IPS DF 19.7 (cell line): Measurements from ENCODE around the gene ARMC9.
"Not testable (repeated sequence)": the region's sequence is repeated elsewhere in the genome, so short reads cannot be mapped to it uniquely, and the experiment has no call there.

Source experiments
- DNase-seq: peaks from one replicate; pipeline ENCODE4 v3.0.0-alpha.2; 2013; ENCODE audit warnings: low read depth, low spot score

Gene ARMC9

DNA sequence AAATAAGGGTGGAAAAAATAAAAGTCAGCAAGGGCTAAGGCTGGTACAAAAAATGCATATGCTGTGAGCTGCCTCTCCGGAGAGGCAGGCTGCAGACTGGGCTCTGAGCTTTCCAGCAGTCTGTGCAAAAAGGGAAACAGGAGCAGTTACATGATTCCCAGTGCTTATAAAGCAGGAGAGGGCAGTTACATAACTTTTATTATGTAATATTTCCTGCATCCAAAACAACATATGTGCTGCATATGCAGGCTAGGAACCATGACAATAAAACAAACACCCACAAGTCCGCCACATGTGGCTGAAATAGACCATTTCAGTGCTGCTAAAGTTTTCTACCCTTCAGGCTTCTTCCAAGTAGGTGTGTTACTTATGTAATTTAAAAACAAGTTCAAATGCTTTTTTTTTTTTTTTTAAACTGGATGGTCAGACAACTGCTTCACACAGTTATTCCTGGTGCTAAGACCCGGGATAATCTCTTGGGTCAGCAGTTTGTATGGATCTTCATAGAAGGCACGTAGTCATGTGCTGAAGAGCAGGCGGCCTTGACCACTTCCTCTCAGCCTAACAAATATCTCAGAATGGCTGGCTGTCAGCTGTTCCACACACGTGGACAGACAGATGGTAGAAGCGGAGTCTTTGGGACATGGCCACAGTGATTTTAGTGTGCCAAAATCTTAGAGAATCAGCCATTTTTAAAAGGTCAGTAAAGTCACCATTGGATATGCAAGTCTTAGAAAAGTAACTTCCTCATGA, 43.5 kb downstream of the ARMC9 start:
- DNase-seq, result no peak

DNA sequence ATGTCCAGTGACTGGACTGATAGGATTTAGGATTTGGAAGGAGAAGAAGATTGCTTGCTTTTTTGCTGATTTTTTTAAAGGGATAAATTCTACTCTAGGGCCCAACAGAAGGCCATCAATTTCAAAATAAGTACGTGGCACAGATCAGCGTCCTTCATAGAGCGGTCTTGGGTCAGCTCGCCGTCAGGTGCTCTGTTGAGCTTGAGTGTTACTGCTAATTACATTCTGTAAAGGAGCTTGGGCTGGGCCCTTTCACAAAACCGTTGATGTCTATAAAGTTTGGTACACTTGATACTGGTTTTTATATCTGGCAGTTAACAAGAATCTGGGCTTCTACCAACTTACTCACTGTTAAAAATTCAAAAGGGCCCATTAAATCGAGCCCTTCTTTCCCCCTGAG, 45.4 kb downstream of the ARMC9 start:
- DNase-seq, result no peak

DNA sequence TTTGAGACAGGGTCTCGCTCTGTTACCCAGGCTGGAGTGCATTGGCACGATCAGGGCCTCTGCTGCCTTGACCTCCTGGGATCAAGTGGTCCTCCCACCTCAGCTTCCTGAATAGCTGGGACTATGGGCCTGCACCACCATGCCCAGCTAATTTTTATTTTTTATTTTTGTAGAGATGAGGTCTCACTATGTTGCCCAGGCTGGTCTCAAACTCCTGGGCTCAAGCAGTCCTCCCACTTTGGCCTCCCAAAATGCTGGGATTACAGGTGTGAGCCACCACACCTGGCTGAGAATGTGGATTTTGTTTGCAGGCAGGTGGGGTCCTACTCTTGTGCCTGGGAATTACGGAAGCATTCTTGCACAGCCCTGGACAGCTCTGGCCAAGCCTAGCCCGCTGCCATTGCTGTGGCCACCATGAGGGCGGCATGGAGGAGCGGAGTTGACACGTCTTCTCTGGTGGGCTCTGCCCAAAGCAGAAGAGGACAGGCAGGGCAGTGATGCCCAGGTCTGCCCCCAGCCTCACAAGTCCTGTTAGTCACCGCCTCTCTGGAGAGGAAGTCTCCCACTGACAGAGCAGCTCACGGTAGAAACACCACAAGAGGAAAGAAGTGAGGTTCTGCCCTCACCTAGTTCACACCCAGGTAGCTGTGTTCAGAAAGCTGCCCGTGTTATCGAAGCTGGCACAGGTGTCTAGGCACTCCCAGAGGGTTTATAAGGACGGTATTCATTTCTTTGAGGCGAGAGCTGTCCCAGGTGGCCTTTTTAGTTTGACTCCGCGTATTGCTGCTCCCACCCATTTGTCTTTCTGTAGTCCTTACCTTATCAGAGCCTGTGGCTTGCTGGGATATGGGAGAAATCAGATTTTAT, 46.2 kb downstream of the ARMC9 start:
- no peak for DNase-seq

DNA sequence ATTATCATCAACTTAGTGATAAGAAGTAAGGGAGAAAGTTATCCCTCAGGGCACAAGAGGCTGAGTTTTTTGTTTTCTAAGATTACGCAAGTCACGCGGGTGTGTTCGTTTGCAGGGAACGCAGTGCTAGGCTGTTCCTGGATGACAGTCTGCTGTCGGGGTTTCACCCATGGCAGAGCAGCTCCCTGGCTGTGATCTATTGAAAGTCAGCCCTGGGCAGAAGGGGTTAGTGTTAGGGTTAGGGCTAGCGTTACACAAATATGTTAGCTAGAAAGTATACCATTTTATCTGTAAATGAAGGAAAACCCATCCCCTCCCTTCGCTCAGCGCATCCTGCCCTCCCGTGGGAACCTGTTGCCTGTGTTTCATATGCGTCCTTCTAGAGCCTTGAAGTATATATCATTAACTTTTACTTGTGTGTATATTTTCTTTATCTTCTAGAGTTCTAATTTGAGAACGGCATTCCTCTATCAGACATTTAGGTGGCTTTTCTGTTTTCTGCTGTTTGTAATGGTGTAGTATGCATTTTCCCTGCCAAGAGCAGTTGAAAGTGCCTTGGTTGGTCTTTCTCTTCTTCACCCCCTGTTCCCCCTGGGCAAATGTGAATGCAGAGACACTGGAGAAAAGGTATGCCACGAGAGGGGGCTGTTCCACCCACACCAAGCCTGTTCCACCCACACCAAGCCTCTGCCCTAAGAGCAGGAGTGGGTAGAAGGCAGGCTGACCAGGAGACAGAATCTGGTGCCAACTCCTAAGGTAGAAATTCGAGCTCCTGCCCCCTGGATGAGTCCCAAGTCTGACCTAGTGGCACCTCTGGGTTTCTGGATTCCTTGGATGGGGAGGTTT, 47.0 kb downstream of the ARMC9 start:
- DNase-seq, result no peak

DNA sequence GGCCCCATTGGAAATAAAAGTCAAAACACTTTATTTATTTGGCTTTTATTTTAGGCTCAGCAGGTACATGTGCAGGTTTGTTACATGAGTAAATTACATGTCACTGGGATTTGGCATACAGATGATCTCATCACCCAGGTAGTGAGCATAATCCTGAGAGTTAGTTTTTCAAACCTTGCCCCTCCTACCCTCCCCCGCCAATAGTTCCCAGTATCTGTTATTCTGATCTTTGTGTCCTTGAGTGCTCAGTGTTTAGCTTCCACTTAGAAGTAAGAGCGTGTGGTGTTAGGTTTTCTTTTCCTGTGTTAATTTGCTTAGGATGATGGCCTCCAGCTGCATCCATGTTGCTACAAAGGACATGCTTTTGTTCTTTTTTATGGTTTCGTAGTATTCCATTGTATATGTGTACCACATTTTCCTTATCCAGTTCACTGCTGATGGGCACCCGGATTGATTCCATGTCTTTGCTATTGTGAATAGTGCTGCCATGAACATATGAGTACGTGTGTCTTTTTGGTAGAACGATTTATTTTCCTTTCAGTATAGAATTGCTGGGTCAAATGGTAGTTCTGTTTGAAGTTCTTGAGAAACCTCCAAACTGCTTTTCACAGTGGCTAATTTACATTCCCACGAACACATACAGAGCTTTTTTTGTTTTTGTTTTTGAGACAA, 47.9 kb downstream of the ARMC9 start:
- no peak for DNase-seq

DNA sequence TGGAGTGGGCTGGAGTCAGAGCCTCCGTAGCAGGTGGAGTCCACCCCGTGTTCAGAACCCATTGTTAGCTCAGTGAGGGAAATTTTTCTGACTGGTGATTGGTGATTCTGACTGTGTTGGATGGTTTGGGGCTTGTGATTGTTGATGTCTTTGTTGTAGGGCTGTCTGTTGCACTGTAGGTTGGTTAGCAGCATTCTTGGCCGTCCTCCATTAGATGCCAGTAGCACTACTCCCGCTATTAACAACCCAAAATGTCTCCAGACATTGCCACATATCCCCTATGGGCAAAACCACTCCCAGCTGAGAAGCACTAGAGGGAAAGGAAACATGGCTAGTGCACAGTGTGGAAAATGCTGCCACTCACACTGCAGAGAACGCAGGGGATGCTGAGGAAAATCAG, 51.7 kb downstream of the ARMC9 start:
- DNase-seq, result no peak

DNA sequence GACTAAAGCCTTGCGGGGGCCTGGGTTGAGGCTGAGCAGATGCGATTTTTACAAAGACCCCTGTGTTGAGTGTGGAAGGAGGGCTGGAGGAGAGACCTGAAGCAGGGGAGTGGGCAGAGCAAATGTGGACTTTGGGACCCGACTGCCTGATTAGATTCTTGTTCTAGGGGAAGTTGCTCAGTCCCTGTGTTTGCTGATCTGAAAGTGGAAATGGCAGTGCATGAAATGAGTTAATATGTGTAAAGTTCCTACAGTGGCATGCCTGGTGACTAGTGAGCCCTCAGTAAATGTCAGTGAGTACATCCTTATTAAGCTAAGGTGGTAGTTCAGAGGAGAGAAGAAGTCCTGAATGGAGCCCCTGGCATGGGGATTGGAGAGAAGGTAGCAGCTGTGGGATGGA, 52.3 kb downstream of the ARMC9 start:
- DNase-seq, result no peak

DNA sequence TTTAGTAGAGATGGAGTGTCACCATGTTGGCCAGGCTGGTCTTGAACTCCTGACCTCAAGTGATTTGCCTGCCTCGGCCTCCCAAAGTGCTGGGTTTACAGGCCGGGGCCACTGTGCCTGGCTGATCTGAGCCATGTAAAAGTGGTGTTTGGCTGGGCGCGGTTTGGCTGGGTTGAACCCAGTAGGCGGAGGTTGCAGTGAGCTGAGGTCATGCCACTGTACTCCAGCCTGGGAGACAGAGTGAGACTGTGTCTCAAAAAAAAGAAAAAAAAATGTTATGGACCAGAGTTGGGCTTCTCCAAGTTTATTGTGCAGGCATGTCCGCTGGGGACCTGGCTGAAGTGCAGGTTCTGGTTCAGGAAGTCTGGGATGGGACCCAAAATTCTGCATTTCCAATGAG, 54.9 kb downstream of the ARMC9 start:
- DNase-seq, result not testable (repeated sequence)

DNA sequence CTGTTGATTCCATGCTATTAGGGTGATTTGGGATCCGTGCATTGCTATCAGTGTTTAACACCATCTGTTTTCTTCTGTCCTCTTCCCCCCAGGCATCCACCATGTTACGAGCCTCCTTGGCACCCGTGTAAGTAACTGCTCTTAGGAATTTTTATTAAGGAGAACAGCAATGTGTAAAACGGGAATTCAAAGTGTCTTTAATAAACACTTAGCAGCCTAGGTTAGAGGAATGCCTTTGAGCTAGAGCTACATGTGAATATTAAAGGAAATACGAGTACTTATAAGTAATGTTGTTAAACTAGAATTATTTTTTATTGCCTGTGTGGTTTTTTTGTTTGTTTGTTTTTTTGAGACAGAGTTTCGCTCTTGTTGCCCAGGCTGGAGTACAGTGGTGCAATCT, 58.1 kb downstream of the ARMC9 start:
- DNase-seq, result no peak

DNA sequence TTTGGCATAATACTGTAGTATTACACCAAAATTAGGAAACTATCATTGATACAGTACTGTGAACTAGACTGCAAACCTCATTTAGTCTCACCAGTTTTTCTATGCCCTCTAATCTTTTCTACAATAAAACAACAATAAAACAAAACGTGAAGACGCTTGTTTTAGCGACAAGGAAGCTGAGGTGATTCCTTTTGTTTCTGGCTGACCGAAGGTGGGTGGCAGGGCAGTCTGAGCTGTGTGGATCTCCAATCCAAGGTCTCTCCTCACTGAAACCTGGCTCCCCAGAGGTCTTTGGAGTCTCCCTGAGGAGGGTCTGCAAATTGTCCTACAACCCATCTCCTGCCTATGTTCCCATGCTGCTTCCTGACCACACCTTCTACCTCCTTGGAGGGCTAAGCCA, 59.3 kb downstream of the ARMC9 start:
- DNase-seq, result no peak

DNA sequence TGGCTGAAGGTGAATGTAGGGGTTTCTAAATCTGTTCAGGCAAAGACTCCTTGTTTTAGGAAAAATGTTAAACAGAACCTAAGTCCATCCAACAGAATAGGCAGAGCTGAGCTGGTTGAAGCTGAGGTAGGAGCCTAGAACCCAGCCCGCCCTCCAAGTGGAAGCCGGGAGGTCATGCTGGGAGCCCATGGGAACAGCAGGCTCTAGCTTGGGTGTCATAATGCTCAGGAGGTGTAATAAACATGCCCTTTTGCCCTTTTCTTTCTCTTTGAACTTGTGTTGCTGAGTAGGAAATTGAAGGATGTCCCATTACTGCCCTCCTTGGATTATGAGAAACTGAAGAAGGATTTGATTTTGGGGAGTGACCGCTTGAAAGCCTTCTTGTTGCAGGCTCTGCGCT, 60.3 kb downstream of the ARMC9 start:
- DNase-seq, result no peak

DNA sequence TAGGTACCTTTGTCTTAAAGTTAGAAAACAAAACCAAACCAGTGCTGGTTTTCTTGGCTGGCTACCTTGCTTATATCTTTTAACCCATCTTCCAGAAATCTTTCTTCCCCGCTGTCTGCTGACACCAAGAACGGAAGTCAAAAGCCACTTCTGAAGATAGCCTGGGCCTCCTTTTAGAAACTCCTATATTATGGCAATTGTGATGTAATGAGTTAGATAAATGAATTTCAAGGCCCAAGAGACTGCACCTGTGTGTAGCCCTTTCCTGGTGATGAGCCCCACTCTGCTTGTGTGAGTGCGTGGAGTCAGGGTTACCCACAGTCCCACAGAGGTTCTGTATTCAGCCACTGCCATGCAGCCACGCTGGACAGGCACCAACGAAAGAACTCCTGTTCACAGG, 60.7 kb downstream of the ARMC9 start:
- no peak for DNase-seq

DNA sequence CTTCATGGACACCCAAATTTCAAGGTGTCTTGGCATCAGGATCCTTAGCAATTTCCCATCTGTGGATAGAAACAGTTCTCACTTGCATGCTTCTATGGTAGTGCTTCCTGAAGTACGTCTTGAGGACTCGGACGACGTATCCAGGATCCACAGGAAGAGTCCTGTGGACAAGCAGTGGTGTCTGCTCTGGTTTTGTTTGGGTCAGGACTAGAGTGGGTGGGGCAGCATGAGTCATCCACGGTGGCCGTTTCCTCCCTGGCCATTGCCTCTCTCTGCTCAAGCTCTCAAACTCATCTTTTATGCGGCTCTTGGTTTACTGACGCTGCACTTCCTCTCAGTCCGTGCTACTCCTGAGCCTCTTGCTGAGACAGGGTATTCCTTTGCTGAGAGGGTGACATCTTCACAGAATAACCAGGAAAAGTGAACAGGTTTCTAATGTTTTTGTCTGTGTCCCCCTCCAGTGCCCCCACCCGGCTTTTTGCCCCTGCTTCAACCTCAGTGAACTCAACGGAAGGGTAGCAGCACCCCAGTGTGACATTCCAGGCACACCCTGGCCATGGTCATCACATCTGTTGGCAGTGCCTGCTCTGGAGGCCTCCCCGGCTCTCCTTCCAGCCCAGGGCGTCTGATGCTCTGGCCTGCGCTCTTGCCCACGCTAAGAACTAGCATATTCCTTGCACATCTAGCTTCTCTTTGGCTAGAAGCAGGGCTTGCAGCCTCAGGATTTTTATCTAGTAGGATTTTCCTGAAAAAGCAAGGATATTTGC, 62.2 kb downstream of the ARMC9 start:
- DNase-seq, result no peak

DNA sequence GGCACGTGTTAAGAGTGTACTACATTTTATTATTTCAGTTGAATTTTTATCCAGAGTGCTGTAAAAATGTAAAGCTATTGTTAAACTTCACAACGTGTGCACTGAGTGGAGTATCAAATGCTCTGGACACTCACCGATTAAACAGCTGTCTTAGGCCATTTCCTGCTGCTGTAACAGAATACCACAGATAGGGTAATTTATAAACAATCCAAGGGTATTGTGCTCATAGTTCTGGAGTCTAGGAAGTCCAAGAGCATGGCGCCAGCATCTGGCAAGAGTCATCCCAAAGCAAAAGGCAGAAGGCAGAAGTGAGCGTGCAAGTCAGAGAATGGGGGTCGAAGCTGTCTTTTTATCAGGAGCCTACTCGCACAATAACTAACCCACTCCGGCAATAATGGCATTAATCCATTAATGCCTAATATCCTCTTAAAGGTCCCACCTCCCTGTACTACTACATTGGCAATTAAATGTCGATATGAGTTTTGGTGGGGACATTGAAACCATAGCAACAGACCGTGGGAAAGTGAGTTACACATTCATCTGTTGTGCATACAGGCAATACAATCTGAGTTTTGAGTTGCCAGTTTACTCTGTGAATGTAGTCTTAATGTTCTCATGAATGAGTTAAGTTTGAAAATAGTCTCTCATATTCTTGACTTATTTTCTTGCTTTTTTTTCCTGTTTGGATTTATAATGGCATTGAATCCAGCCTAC, 64.8 kb downstream of the ARMC9 start:
- DNase-seq, result no peak

DNA sequence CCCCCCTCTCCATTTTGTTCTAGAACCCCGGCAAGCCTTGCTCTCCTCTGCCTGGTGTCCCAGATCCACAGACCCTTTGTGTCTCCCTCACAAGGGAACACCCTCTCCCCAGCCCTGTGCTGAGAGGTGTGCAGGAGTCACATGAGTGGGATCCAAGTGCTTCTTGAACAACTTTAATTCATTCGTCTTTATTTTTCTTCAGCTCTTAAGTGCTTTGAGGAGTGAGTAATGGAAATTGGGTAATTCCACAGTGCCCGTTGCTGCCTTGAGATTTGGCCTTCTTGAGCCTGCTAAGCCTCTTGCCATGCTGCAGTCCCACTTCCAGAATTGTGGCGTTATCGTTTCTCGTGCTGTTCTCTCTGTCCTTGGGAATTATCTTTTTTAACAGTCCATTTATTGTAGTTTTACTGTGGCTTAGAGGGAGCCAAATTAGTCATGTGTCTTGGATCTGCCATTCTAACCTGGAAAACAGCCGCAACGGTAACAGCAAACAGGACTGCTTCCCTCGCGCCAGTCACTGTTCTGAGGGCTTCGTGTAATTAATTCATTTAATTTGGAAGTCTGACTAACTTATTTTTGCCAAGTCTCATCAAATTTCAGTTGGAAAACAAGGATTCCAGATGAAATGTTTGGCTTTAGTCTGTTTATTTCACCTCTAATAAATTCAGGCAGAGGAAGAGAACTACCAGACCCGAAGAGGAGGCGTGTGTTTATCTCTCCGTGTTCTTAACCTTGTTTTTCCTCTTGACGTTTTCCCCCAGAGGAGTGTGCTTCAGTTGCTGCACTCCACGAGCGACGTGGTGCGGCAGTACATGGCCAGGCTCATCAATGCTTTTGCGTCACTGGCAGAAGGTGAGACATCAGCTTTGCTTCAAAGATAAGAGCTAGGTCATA, 72.0 kb downstream of the ARMC9 start:
- DNase-seq, result no peak

DNA sequence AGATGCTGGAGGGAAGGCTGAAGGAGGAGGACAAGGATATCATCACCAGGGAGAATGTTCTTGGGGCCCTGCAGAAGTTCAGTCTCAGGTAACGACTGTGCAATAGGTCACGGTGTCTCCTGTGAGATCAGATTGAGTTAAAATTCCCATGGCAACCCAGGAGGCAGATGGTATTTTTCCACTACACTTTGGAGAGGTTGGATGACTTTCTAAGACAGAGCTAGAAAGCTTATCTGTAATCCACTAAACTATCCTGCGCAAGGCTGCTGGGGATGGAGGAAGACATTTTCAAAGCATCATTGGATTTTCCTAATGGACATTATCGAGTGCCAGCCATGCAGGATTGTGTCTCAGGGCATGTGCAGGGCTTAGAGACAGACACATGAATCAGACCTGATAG, 74.6 kb downstream of the ARMC9 start:
- no peak for DNase-seq

DNA sequence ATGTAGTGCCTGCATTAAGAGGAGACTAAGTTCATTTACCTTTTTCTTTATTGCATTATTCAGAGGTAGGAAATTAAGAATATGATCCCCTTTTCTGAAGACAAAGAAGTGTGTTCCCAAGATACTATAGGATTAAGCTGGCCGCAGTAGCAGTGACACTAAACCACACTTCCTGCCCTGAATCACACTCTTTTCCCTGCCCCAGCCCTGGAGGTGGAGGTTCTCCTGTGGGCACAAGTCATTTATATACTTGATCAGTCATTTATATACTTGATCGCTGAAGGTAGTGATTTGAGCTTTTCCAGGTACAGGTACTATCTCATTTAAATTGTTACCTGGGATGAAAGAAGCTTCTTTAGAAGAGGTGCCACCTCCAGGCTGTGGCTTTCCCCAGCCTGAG, 78.6 kb downstream of the ARMC9 start:
- no peak for DNase-seq

DNA sequence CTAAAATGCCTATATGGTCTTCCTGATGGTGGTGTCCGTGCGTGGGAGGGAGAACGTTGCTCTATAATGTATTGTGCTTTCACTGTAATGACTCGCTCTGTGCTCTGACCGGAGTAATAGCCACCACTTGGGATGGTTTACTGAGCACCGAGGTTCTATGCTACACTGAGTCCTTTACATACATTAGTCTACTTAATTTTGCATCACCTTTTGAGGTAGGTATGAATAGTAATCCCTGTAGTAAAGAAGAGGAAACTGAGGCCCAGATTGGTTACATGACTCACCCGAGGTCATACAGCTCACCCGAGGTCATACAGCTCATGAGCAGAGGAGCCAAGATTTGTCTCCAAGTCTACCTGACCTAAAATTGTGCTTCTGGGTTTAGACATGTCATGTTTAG, 79.5 kb downstream of the ARMC9 start:
- DNase-seq, result no peak

DNA sequence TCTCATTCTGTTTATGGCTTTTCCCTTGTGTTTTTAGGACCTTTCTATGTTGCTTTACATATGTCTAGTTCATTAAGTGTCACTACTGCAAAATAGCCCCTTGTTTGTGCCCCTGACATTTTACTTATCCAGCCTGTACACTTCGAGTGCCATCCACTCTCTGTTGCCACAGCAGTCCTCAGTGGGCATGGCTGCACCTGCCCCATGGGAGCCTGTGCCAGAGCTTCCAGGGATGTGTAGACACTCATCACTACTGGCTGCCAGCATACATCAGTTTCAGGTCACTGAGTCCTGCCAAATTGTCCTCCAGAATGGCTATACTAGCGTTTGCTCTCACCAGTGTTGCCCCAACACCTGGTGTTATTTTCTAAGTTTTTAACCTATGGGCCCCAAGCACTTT, 80.4 kb downstream of the ARMC9 start:
- no peak for DNase-seq
